Esophagus muscularis mucosa (tissue), 4 donors: ENCODE results near the gene RAB40C.

ENCODE experiments used
- CTCF ChIP-seq, 3 experiments: fragments of 200-600 bp in 2 of 3; fragments of 450-650 bp in 1 of 3; sonication (generic) in 2 of 3; IDR thresholded peaks; one replicate each; pipeline ENCODE4 v1.5.1; 2017 to 2019; ENCODE audit warnings: antibody characterized with exemption in 3 of 3, mild to moderate bottlenecking in 2 of 3, moderate library complexity in 1 of 3
- EP300 ChIP-seq: sonication (generic); formaldehyde crosslinking; IDR thresholded peaks from one replicate; pipeline ENCODE4 v1.6.1; 2017; ENCODE audit warnings: antibody characterized with exemption
- POLR2A ChIP-seq: fragments of 450-650 bp; IDR thresholded peaks from one replicate; pipeline ENCODE4 v1.6.1; 2017; ENCODE audit warnings: antibody characterized with exemption, moderate library complexity, mild to moderate bottlenecking, low read depth
- POLR2AphosphoS5 ChIP-seq, 2 donors: sonication (generic); formaldehyde crosslinking; IDR thresholded peaks; one replicate each; pipeline ENCODE4 v1.6.1; 2017; ENCODE audit warnings: antibody characterized with exemption in 2 of 2

GRCh38 chr16:557463-558297, 32.2 kb upstream of the RAB40C start:
- TF ChIP-seq EP300: no peak
- no peak for TF ChIP-seq CTCF (IDR thresholded peaks at IDR 0.05)
- TF ChIP-seq POLR2A: no peak
- TF ChIP-seq POLR2AphosphoS5 (IDR thresholded peaks at IDR 0.05): no peak
